ENCODE results near the gene ZNF423. TPM values are rescaled to one million over a fixed set of nuclear protein-coding genes. Genes with fewer than 3 reads are reported as not detected.

ZNF423 gene
- polyA plus RNA-seq, 1 of the 3 experiments (the other 2 are of a cell fraction), result 1.2 TPM

- TF ChIP-seq MAX (IDR thresholded peaks at IDR 0.05; ENCODE audit: low read depth), result no peak
- no peak for TF ChIP-seq FOSL2 (IDR thresholded peaks at IDR 0.05; ENCODE audit: borderline replicate concordance, low read depth)
- no peak for TF ChIP-seq USF2 (IDR thresholded peaks at IDR 0.05; ENCODE audit: borderline replicate concordance, low read depth, low read length)
- TF ChIP-seq RXRA (IDR thresholded peaks at IDR 0.05; ENCODE audit: borderline replicate concordance, low read depth), result no peak
- no peak for TF ChIP-seq RCOR1 (IDR thresholded peaks at IDR 0.05; ENCODE audit: low read length)
- TF ChIP-seq TEAD4 (IDR thresholded peaks at IDR 0.05; ENCODE audit: borderline replicate concordance, insufficient read depth), result no peak
- no peak for TF ChIP-seq MXI1 (IDR thresholded peaks at IDR 0.05; ENCODE audit: low read depth, low read length)
- TF ChIP-seq ZBTB33 (IDR thresholded peaks at IDR 0.05; ENCODE audit: borderline replicate concordance, low read depth), result no peak
- TF ChIP-seq USF1 (IDR thresholded peaks at IDR 0.05; ENCODE audit: borderline replicate concordance, low read depth), result no peak
- no peak for TF ChIP-seq JUND (IDR thresholded peaks at IDR 0.05)
- TF ChIP-seq MEF2A (IDR thresholded peaks at IDR 0.05; ENCODE audit: borderline replicate concordance, low read depth), result no peak
- no peak for TF ChIP-seq NFIC (IDR thresholded peaks at IDR 0.05; ENCODE audit: borderline replicate concordance)
- no peak for TF ChIP-seq YY1 (IDR thresholded peaks at IDR 0.05; ENCODE audit: low read depth)
- TF ChIP-seq EZH2phosphoT487 (IDR thresholded peaks at IDR 0.05; ENCODE audit: borderline replicate concordance, low read depth), result no peak
- TF ChIP-seq ELF1 (IDR thresholded peaks at IDR 0.05), result no peak
- TF ChIP-seq TAF1 (IDR thresholded peaks at IDR 0.05; ENCODE audit: borderline replicate concordance, low read depth, low read length), result no peak
- TF ChIP-seq EP300 (IDR thresholded peaks at IDR 0.05; ENCODE audit: borderline replicate concordance in 1 of 2, low read depth in 1 of 2, low read length in 1 of 2), result no peak
- no peaks in the 10 kb centered on the region for H3K79me2 ChIP-seq (ENCODE audit: insufficient read depth)
- H4K20me1 ChIP-seq (ENCODE audit: insufficient read depth), result no peaks in the 10 kb centered on the region
- no peak for DNase-seq
- H3K9me2 ChIP-seq, result no peaks in the 10 kb centered on the region
- no peak overlapping the region for H3K4me3 ChIP-seq (ENCODE audit: low read depth in 2 of 2, low read length in 1 of 2)
- WGBS (ENCODE audit: low lambda C conversion rate), result 65% methylated on average over 5 of the region's 5 CpGs
- no peaks in the 10 kb centered on the region for H3K9me3 ChIP-seq
- H3K4me1 ChIP-seq (ENCODE audit: control insufficient read depth in 1 of 2, insufficient read depth in 2 of 2, low read depth in 1 of 2, low read length in 1 of 2), result peaks cover 0 to 31% of the 10 kb centered on the region in 2 experiments; a peak in 2 of 4 replicates
- no peak overlapping the region for H3K4me2 ChIP-seq
- no peaks in the 10 kb centered on the region for H3F3A ChIP-seq (replicated peaks; ENCODE audit: insufficient read depth)
- ChIA-PET POLR2A (no interaction called here), CTCF (interaction anchor here (1.2 to 1.8 kb wide), 2 partner anchors 15 to 172 kb away, joined by 3 to 4 read pairs; no protein-coding TSS in a partner anchor)
- no peak overlapping the region for H2AFZ ChIP-seq (ENCODE audit: low read depth)
- no peak overlapping the region for H3K9ac ChIP-seq
- no peaks in the 10 kb centered on the region for H3K36me3 ChIP-seq (replicated peaks in 1 of 2; ENCODE audit: control insufficient read depth in 1 of 2, insufficient read depth in 2 of 2, low read length in 1 of 2)
- no peak overlapping the region for H3K27ac ChIP-seq (ENCODE audit: low read depth in 2 of 2, low read length in 1 of 2)
- no peaks in the 10 kb centered on the region for H3K27me3 ChIP-seq (ENCODE audit: insufficient read depth)
These were observed 162.5 kb downstream of the ZNF423 start for GRCh38 chr16:49693445-49693844.
